Hematopoietic multipotent progenitor cell treated with erythropoietin and hydrocortisone succinate and interleukin-3 and kit ligand, for 6 days (in vitro differentiated cells): ENCODE data around the gene TMEM41B.
"Not testable (repeated sequence)": the region's sequence is repeated elsewhere in the genome, so short reads cannot be mapped to it uniquely, and the experiment has no call there.

ENCODE experiments used
- DNase-seq: peaks from one replicate; pipeline ENCODE4 v3.0.0-alpha.2; 2015

The TMEM41B gene

GRCh38 chr11:9254416-9254815 lies 60.0 kb downstream of the TMEM41B start:
- no peak for DNase-seq

DNA sequence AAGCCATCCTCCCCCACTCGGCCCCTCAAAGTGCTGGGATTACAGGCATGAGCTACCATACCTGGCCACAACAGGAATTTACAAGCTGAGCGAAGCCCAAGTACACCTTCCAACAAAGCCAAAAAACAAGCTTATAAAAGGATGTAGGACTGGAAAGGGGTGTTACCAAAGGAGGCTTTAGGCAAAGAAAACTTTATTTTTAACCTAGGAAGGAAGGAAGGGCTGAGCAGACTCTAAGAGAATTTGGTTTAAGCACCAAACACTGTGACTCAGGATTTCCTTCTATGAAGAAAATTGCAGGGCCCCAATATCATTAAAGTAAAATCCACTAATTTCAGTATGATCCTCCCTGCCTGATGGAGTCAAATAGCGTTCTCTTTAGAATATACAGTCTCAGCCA lies 61.3 kb downstream of the TMEM41B start:
- no peak for DNase-seq

DNA sequence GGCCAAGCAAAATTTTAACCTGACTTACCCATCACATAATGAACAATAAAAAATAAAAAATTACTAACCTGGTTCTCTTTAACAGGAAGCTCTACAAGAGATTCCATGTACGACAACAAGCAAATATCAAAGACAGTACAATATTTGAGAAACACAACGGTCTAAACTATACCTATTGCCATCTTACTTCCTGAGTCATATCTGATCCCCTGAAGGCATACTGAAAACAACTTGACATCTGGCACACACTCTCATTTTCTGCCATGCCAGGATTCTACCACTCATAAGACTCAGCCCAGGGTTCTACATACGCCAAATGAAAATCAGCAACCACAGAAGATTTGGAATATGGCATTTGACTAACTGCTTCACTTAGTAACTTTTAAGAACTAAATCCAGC lies 63.1 kb downstream of the TMEM41B start:
- DNase-seq, result no peak

DNA sequence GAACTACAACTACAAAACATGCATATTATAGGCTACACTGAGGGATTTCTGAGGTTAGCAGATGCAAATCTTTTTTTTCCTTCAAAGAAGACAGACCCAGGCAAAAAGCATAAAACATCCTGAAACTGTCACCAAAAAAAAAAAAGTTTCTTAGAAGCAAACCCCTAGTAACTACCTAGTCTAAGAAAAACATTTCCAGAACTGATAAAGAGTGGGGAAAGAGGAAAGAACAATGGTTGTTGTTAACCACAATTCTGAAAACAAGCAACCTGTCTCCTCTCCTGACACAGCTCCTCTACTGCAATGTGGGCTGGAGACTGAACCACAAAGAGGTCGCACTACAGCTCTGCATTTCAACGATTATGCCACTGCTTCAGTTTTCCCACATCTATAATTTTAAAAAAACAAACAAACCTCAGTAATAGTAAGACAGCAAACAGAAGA lies 64.2 kb downstream of the TMEM41B start:
- peak; percentile 73 for DNase-seq

DNA sequence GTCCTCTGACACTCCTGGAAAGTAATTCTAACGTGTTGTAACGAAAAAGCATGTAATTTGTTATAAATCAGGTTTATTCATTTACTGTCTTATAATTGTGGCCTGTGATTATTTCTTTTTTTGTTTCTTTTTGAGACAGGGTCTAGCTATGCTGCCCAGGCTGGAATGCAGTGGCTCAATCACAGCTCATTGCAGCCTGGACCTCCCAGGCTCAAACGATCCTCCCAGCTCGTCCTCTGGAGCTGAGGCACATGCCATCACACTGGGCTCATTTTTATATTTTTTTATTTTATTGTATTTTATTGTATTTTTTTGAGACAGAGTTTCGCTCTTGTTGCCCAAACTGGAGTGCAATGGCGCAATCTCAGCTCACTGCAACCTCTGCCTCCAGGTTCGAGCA lies 65.1 kb downstream of the TMEM41B start:
- DNase-seq, result no peak

- no peak for DNase-seq
These were observed 66.5 kb downstream of the TMEM41B start for GRCh38 chr11:9247863-9248262.

GRCh38 chr11:9236242-9236641 lies 78.2 kb downstream of the TMEM41B start:
- DNase-seq, result not testable (repeated sequence)

DNA sequence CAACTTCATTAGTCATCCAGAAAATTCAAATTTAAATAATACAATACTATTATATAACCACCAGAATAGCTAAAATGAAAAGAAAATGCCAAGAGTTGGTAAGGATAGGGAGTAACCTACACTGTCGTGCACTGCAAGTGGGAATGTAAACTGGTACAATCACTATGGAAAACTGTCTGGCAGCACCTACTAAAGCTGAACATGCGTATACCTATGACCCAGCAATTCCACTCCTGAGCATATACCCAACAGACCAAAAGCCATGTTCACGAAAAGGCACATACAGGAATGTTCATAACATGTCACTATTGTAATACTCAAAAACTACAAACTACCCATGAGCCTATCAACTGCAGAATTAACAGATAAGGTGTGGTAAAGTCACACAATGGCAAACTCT lies 81.9 kb downstream of the TMEM41B start:
- no peak for DNase-seq

DNA sequence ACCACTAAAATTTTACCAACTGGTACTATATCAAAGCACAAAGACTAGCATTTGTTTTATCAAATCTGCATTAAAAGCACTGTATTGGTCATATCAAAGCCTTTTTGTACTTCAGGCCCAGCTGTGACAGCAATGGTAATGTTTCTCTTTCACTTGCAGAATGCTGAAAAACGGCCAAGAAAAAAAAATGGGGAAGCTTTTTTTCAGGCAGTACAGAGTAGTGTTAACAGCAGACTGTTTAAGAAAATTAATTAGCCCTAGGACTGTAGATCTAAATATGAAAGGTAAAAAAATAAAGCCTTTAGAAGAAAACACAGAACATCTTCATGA lies 82.6 kb downstream of the TMEM41B start:
- DNase-seq, result peak; percentile 57
